Activated naive CD4-positive, alpha-beta T cell treated with anti-CD3 and anti-CD28 coated beads, Interleukin-2, amount 50 U/mL, for 24 hours (primary cell): Measurements from ENCODE around the gene SETD2.

Source experiments
- H3K27ac Mint-ChIP-seq: one replicate; pipeline ENCODE4 v1.8.0; 2021; ENCODE audit warnings: mild to moderate bottlenecking, mixed read lengths
- H3K27me3 Mint-ChIP-seq: one replicate; pipeline ENCODE4 v1.8.0; 2021; ENCODE audit warnings: mixed read lengths
- H3K36me3 Mint-ChIP-seq: one replicate; pipeline ENCODE4 v1.8.0; 2021; ENCODE audit warnings: mixed read lengths
- H3K4me1 Mint-ChIP-seq: one replicate; pipeline ENCODE4 v1.8.0; 2021; ENCODE audit warnings: mixed read lengths
- H3K4me3 Mint-ChIP-seq: one replicate; pipeline ENCODE4 v1.8.0; 2021; ENCODE audit warnings: mild to moderate bottlenecking, mixed read lengths
- H3K9me3 Mint-ChIP-seq: one replicate; pipeline ENCODE4 v1.8.0; 2021; ENCODE audit warnings: mixed read lengths

Gene SETD2

GRCh38 chr3:46986055-46986730 lies 177.7 kb downstream of the SETD2 start:
- H3K36me3 Mint-ChIP-seq: peaks cover 4% of the 10 kb centered on the region
- peaks cover 85% of the 10 kb centered on the region for H3K4me1 Mint-ChIP-seq
- no peaks in the 10 kb centered on the region for H3K9me3 Mint-ChIP-seq
- H3K27me3 Mint-ChIP-seq: no peaks in the 10 kb centered on the region
- H3K27ac Mint-ChIP-seq: peak overlapping the region; percentile 10
- H3K4me3 Mint-ChIP-seq: peak overlapping the region; percentile 54

- Mint-ChIP-seq H3K27ac (no peak overlapping the region), H3K4me1 (peaks cover 88% of the 10 kb centered on the region), H3K4me3 (no peak overlapping the region), H3K9me3 (no peaks in the 10 kb centered on the region), H3K36me3 (peaks cover 4% of the 10 kb centered on the region), H3K27me3 (no peaks in the 10 kb centered on the region)
Measured at GRCh38 chr3:46985588-46985987, 178.3 kb downstream of the SETD2 start.

GRCh38 chr3:46984591-46985459 lies 179.1 kb downstream of the SETD2 start:
- H3K4me1 Mint-ChIP-seq: peaks cover 82% of the 10 kb centered on the region

GRCh38 chr3:46982546-46982945 lies 181.4 kb downstream of the SETD2 start:
- H3K27ac Mint-ChIP-seq: peak overlapping the region; percentile 75
- H3K27me3 Mint-ChIP-seq: no peaks in the 10 kb centered on the region
- H3K36me3 Mint-ChIP-seq: peaks cover 1% of the 10 kb centered on the region
- no peaks in the 10 kb centered on the region for H3K9me3 Mint-ChIP-seq
- H3K4me3 Mint-ChIP-seq: no peak overlapping the region
- H3K4me1 Mint-ChIP-seq: peaks cover 71% of the 10 kb centered on the region

More at GRCh38 chr3:46984591-46985459, 179.1 kb downstream of the SETD2 start:
- Mint-ChIP-seq H3K9me3 (no peaks in the 10 kb centered on the region), H3K27ac (no peak overlapping the region), H3K27me3 (no peaks in the 10 kb centered on the region), H3K36me3 (peaks cover 4% of the 10 kb centered on the region), H3K4me3 (peak overlapping the region; percentile 33)

GRCh38 chr3:46981932-46982471 lies 181.9 kb downstream of the SETD2 start:
- H3K27ac Mint-ChIP-seq: no peak overlapping the region
- H3K4me3 Mint-ChIP-seq: no peak overlapping the region
- H3K4me1 Mint-ChIP-seq: peaks cover 71% of the 10 kb centered on the region
- H3K36me3 Mint-ChIP-seq: peaks cover 1% of the 10 kb centered on the region
- no peaks in the 10 kb centered on the region for H3K9me3 Mint-ChIP-seq
- no peaks in the 10 kb centered on the region for H3K27me3 Mint-ChIP-seq

GRCh38 chr3:46979958-46980497 lies 183.9 kb downstream of the SETD2 start:
- Mint-ChIP-seq H3K27me3 (no peaks in the 10 kb centered on the region), H3K27ac (peak overlapping the region; percentile 51), H3K9me3 (no peaks in the 10 kb centered on the region), H3K4me3 (peak overlapping the region; percentile 86), H3K36me3 (peaks cover 3% of the 10 kb centered on the region), H3K4me1 (peaks cover 64% of the 10 kb centered on the region)

GRCh38 chr3:46978985-46979944 lies 184.6 kb downstream of the SETD2 start, which contains the start of gene NBEAL2:
TSS of gene NBEAL2 (plus strand) at chr3:46979666. CDS start at chr3:46979862, 196 bp downstream.
- peak within 1 kb of the TSS; percentile 88 for H3K4me3 Mint-ChIP-seq
- peaks cover 1% of the 10 kb centered on the region for H3K36me3 Mint-ChIP-seq
- peak within 1 kb of the TSS; percentile 92 for H3K27ac Mint-ChIP-seq
- no peaks in the 10 kb centered on the region for H3K9me3 Mint-ChIP-seq
- H3K27me3 Mint-ChIP-seq: no peaks in the 10 kb centered on the region
- peaks cover 64% of the 10 kb centered on the region for H3K4me1 Mint-ChIP-seq

- Mint-ChIP-seq H3K4me3 (peak overlapping the region; percentile 65), H3K9me3 (no peaks in the 10 kb centered on the region), H3K27me3 (no peaks in the 10 kb centered on the region), H3K4me1 (peaks cover 64% of the 10 kb centered on the region), H3K27ac (peak overlapping the region; percentile 92), H3K36me3 (peaks cover 1% of the 10 kb centered on the region)
Measured at GRCh38 chr3:46978381-46978780, 185.5 kb downstream of the SETD2 start.

- Mint-ChIP-seq H3K4me1 (peaks cover 65% of the 10 kb centered on the region), H3K36me3 (peaks cover 1% of the 10 kb centered on the region), H3K27me3 (no peaks in the 10 kb centered on the region), H3K9me3 (no peaks in the 10 kb centered on the region), H3K4me3 (peak overlapping the region; percentile 65), H3K27ac (peak overlapping the region; percentile 60)
Measured at GRCh38 chr3:46977811-46978195, 186.1 kb downstream of the SETD2 start.

GRCh38 chr3:46976326-46977190 lies 187.4 kb downstream of the SETD2 start, which contains the start of gene CCDC12:
TSS of gene CCDC12 (minus strand) at chr3:46976745. CDS start at chr3:46976732, 13 bp downstream.
- peak within 1 kb of the TSS; percentile 100 for H3K27ac Mint-ChIP-seq
- H3K27me3 Mint-ChIP-seq: no peaks in the 10 kb centered on the region
- H3K9me3 Mint-ChIP-seq: no peaks in the 10 kb centered on the region
- peaks cover 6% of the 10 kb centered on the region for H3K36me3 Mint-ChIP-seq
- H3K4me1 Mint-ChIP-seq: peaks cover 69% of the 10 kb centered on the region
- peak within 1 kb of the TSS; percentile 100 for H3K4me3 Mint-ChIP-seq

GRCh38 chr3:46974421-46975171 lies 189.3 kb downstream of the SETD2 start:
- peaks cover 9% of the 10 kb centered on the region for H3K36me3 Mint-ChIP-seq
- H3K4me1 Mint-ChIP-seq: peaks cover 79% of the 10 kb centered on the region
- H3K4me3 Mint-ChIP-seq: peak overlapping the region; percentile 100
- H3K27ac Mint-ChIP-seq: peak overlapping the region; percentile 70
- H3K9me3 Mint-ChIP-seq: no peaks in the 10 kb centered on the region
- H3K27me3 Mint-ChIP-seq: no peaks in the 10 kb centered on the region

- Mint-ChIP-seq H3K4me1 (peaks cover 87% of the 10 kb centered on the region), H3K27ac (peak overlapping the region; percentile 65), H3K4me3 (peak overlapping the region; percentile 69), H3K9me3 (no peaks in the 10 kb centered on the region), H3K27me3 (no peaks in the 10 kb centered on the region), H3K36me3 (peaks cover 9% of the 10 kb centered on the region)
Measured at GRCh38 chr3:46972396-46972795, 191.5 kb downstream of the SETD2 start.

- Mint-ChIP-seq H3K27ac (peak overlapping the region; percentile 80), H3K4me1 (peaks cover 87% of the 10 kb centered on the region), H3K4me3 (peak overlapping the region; percentile 69), H3K27me3 (no peaks in the 10 kb centered on the region), H3K9me3 (no peaks in the 10 kb centered on the region), H3K36me3 (peaks cover 9% of the 10 kb centered on the region)
Measured at GRCh38 chr3:46971742-46972141, 192.2 kb downstream of the SETD2 start.
